MM.1S (cell line): ENCODE results near the gene FILIP1.

Experiments
- DNase-seq: peaks from one replicate; pipeline ENCODE4 v3.0.0-alpha.2; 2015
- H2AFZ ChIP-seq: fragments of 300-600 bp; sonication (generic); 2 replicates; pipeline ENCODE4 v1.6.0; 2016; ENCODE audit warnings: antibody characterized with exemption, low read length
- H3F3A ChIP-seq: fragments of 300-600 bp; sonication (generic); 2 replicates; pipeline ENCODE4 v1.6.1; 2016; ENCODE audit warnings: mild to moderate bottlenecking, antibody characterized with exemption, low read length, moderate library complexity, mixed read lengths; ENCODE audit not compliant: insufficient read depth
- H3K27ac ChIP-seq: fragments of 300-600 bp; sonication (generic); 2 replicates; pipeline ENCODE4 v1.5.1; 2016; ENCODE audit warnings: mild to moderate bottlenecking, low read length
- H3K27me3 ChIP-seq: fragments of 300-600 bp; sonication (generic); replicated peaks from 2 replicates; pipeline ENCODE4 v1.6.0; 2016; ENCODE audit warnings: low read length; ENCODE audit not compliant: insufficient read depth
- H3K36me3 ChIP-seq: fragments of 300-600 bp; sonication (generic); replicated peaks from 2 replicates; pipeline ENCODE4 v1.6.1; 2016; ENCODE audit warnings: mild to moderate bottlenecking, low read length, mixed read lengths; ENCODE audit not compliant: insufficient read depth
- H3K4me1 ChIP-seq: fragments of 300-600 bp; sonication (generic); 2 replicates; pipeline ENCODE4 v1.6.1; 2016; ENCODE audit warnings: low read length, mixed read lengths
- H3K4me2 ChIP-seq: fragments of 300-600 bp; sonication (generic); 2 replicates; pipeline ENCODE4 v1.6.0; 2016; ENCODE audit warnings: low read depth, low read length
- H3K4me3 ChIP-seq: fragments of 300-600 bp; sonication (generic); 2 replicates; pipeline ENCODE4 v1.5.1; 2016; ENCODE audit warnings: low read length, mixed read lengths
- H3K79me2 ChIP-seq: fragments of 300-600 bp; sonication (generic); 2 replicates; pipeline ENCODE4 v1.6.1; 2016; ENCODE audit warnings: mixed run types, low read length, mixed read lengths
- H3K9ac ChIP-seq: fragments of 300-600 bp; sonication (generic); 2 replicates; pipeline ENCODE4 v1.6.1; 2016; ENCODE audit warnings: low read length, mixed read lengths
- H3K9me2 ChIP-seq: fragments of 300-600 bp; sonication (generic); replicated peaks from 2 replicates; pipeline ENCODE4 v1.6.1; 2016; ENCODE audit warnings: mild to moderate bottlenecking, low read length, mixed read lengths; ENCODE audit not compliant: insufficient read depth
- H3K9me3 ChIP-seq: fragments of 300-600 bp; sonication (generic); replicated peaks from 2 replicates; pipeline ENCODE4 v1.6.1; 2016; ENCODE audit warnings: mild to moderate bottlenecking, low read length, mixed read lengths; ENCODE audit not compliant: insufficient read depth
- H4K20me1 ChIP-seq: fragments of 300-600 bp; sonication (generic); 2 replicates; pipeline ENCODE4 v1.6.1; 2016; ENCODE audit warnings: mild to moderate bottlenecking, low read length, moderate library complexity, mixed read lengths; ENCODE audit not compliant: insufficient read depth
- EZH2 ChIP-seq: fragments of 300-600 bp; sonication (generic); optimal IDR thresholded peaks from 2 replicates; pipeline ENCODE3; 2017; ENCODE audit warnings: low read depth, mild to moderate bottlenecking, antibody characterized with exemption, low read length, mixed read lengths
- EZH2phosphoT487 ChIP-seq: fragments of 300-600 bp; sonication (generic); IDR thresholded peaks from 2 replicates; pipeline ENCODE4 v1.6.1; 2018; ENCODE audit warnings: antibody characterized with exemption, low read length
- TF ChIP-seq, protein P1 (sequence below): fragments of 300-600 bp; sonication (generic); IDR thresholded peaks from 2 replicates; pipeline ENCODE4 v1.5.1; 2016; ENCODE audit warnings: antibody characterized with exemption, low read length, mixed read lengths

Gene FILIP1

DNA sequence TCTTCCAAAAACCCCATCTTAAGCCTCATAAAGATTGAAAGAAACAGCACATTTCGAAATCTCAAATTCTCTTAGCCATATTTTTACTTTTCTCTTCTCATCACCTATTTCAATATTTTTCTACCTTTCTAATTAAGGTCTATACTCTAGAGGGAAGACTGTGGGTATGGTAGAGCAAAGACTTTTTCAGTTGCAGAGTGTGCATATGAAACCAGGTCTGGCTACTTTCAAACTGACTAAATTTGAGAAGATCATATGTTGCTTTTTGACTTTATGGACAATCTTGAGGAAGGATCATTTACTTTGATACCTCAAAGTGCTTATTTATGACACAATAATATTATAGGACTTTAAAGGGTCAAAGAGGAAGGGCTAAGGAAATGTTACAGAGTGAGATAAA, 20.7 kb downstream of the FILIP1 start:
- no peaks in the 10 kb centered on the region for H3F3A ChIP-seq
- no peaks in the 10 kb centered on the region for H3K27me3 ChIP-seq
- no peak overlapping the region for H3K4me3 ChIP-seq
- H3K79me2 ChIP-seq, result no peaks in the 10 kb centered on the region
- H3K9ac ChIP-seq, result no peak overlapping the region
- H3K4me1 ChIP-seq, result no peaks in the 10 kb centered on the region
- H4K20me1 ChIP-seq, result no peaks in the 10 kb centered on the region
- no peak for DNase-seq
- no peaks in the 10 kb centered on the region for H3K9me3 ChIP-seq
- no peak overlapping the region for H3K27ac ChIP-seq
- H2AFZ ChIP-seq, result no peak overlapping the region
- no peaks in the 10 kb centered on the region for H3K9me2 ChIP-seq
- no peaks in the 10 kb centered on the region for H3K36me3 ChIP-seq
- no peak overlapping the region for H3K4me2 ChIP-seq
- no peak for TF ChIP-seq EZH2phosphoT487
- TF ChIP-seq EZH2, result no peak
- TF ChIP-seq, protein P1, sequence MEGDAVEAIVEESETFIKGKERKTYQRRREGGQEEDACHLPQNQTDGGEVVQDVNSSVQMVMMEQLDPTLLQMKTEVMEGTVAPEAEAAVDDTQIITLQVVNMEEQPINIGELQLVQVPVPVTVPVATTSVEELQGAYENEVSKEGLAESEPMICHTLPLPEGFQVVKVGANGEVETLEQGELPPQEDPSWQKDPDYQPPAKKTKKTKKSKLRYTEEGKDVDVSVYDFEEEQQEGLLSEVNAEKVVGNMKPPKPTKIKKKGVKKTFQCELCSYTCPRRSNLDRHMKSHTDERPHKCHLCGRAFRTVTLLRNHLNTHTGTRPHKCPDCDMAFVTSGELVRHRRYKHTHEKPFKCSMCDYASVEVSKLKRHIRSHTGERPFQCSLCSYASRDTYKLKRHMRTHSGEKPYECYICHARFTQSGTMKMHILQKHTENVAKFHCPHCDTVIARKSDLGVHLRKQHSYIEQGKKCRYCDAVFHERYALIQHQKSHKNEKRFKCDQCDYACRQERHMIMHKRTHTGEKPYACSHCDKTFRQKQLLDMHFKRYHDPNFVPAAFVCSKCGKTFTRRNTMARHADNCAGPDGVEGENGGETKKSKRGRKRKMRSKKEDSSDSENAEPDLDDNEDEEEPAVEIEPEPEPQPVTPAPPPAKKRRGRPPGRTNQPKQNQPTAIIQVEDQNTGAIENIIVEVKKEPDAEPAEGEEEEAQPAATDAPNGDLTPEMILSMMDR, result no peak

DNA sequence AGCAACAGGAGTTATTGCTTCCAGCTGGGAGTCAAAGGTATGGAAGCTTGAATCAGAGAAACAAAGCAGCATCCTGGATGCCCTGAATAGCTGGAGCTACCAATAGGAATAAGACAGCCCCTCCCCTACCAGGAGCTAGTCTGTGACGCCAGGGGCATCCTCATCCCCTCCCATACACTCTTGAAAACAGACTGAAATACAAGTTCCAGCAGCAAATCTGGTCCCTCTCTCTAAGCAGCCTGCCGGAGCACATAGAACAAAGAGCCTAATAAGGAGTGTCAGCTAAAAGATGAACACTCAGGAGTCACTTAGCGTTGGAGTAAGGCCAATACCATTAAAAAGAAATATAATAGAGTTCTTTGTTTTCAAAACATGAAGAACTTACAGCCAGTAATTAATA, 25.6 kb downstream of the FILIP1 start:
- DNase-seq, result no peak
- H3K79me2 ChIP-seq, result no peaks in the 10 kb centered on the region
- H3K9me3 ChIP-seq, result no peaks in the 10 kb centered on the region
- H3K36me3 ChIP-seq, result no peaks in the 10 kb centered on the region
- H3K4me1 ChIP-seq, result no peaks in the 10 kb centered on the region
- no peaks in the 10 kb centered on the region for H4K20me1 ChIP-seq
- TF ChIP-seq EZH2 (no peak), EZH2phosphoT487 (no peak)
- TF ChIP-seq, protein P1, result no peak
- no peak overlapping the region for H3K4me3 ChIP-seq
- no peaks in the 10 kb centered on the region for H3K9me2 ChIP-seq
- H2AFZ ChIP-seq, result no peak overlapping the region
- H3F3A ChIP-seq, result no peaks in the 10 kb centered on the region
- no peak overlapping the region for H3K9ac ChIP-seq
- no peaks in the 10 kb centered on the region for H3K27me3 ChIP-seq
- no peak overlapping the region for H3K4me2 ChIP-seq
- no peak overlapping the region for H3K27ac ChIP-seq

- Histone ChIP-seq H3K27ac (no peak overlapping the region), H3K4me1 (no peaks in the 10 kb centered on the region), H4K20me1 (no peaks in the 10 kb centered on the region), H3K4me2 (no peak overlapping the region), H3F3A (no peaks in the 10 kb centered on the region), H3K9ac (no peak overlapping the region), H3K9me3 (no peaks in the 10 kb centered on the region), H3K9me2 (no peaks in the 10 kb centered on the region), H3K36me3 (no peaks in the 10 kb centered on the region), H3K79me2 (no peaks in the 10 kb centered on the region), H2AFZ (no peak overlapping the region), H3K4me3 (no peak overlapping the region), H3K27me3 (no peaks in the 10 kb centered on the region)
- TF ChIP-seq, protein P1, result no peak
- no peak for TF ChIP-seq EZH2
- TF ChIP-seq EZH2phosphoT487, result no peak
- no peak for DNase-seq
Measured at GRCh38 chr6:75467284-75467683, 26.3 kb downstream of the FILIP1 start.
